G401 (cell line): Measurements from ENCODE around the gene GAA. TPM values are rescaled to one million over a fixed set of nuclear protein-coding genes. Genes with fewer than 3 reads are reported as not detected.
"Not testable (repeated sequence)": the region's sequence is repeated elsewhere in the genome, so short reads cannot be mapped to it uniquely, and the experiment has no call there.

Source experiments
- DNase-seq: peaks from one replicate; pipeline ENCODE4 v3.0.0-alpha.2; 2015; ENCODE audit warnings: low spot score
- in situ Hi-C: cut with HindIII; loops from 2 replicates; pipeline ENCODE4 v1.10.0; 2016; ENCODE audit warnings: low sequenced_read_pairs, mixed read lengths
- total RNA-seq: library from RNA; depleted of rRNA; stranded (reverse); fragments of >200 nt; shearing (Covaris generic); gene quantifications from 2 replicates; pipeline ENCODE4 v1.2.3, GENCODE V29; 2014

The GAA gene
- total RNA-seq, 1 experiment from 2014 or later, result 41.7 TPM

GRCh38 chr17:80082403-80083135, 18.8 kb upstream of the GAA start:
- in situ Hi-C loops, result no loop called here
- DNase-seq, result peak; percentile 68

DNA sequence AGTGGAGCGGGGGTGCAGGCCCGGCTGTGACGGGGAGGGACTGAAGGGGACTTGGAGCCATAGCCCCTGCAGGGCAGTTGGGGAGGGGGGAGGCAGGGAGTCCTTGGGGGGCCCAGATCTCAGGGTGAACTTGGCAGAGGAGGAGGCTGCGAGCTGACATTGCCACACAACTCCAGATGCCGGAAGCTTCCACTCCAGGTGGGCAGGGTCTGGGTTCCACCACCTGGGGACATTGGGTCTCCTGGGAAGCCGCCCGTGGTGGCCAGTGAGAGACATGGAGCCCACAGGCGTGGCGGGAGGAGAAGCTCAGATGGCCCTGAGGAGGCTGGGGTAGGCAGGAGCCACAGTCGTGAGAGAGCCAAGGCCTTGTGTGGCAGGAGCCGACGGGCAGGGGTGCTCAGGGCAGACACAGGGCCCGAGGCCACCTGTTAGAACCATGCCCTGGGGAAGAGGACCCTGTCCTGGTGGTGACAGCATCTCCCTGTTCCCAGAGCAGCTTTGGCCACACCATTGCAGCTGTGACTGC, 18.2 kb upstream of the GAA start:
- no peak for DNase-seq
- in situ Hi-C loops, result no loop called here

GRCh38 chr17:80084773-80085172, 16.6 kb upstream of the GAA start:
- DNase-seq, result no peak
- in situ Hi-C loops, result no loop called here

DNA sequence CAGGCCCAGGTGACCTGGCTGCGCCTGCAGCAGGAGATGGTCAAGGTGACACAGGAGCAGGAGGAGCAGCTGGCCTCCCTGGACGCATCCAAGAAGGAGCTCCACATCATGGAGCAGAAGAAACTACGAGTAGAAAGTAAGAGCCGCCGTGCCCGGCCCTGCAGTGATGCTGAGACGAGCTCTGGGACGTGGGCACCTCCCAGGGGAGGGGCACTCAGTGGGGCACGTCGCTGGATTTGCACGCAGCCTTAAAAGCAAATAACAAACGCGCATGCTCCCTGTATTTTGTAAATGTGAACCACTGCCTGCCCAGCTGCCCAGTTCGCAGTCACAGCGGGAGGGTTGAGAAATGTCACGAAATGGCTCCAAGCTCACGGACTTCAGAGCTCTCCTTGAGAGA, 15.3 kb upstream of the GAA start:
- in situ Hi-C loops, result no loop called here
- DNase-seq, result no peak

GRCh38 chr17:80086616-80087015, 14.8 kb upstream of the GAA start:
- in situ Hi-C loops, result no loop called here
- DNase-seq, result no peak

DNA sequence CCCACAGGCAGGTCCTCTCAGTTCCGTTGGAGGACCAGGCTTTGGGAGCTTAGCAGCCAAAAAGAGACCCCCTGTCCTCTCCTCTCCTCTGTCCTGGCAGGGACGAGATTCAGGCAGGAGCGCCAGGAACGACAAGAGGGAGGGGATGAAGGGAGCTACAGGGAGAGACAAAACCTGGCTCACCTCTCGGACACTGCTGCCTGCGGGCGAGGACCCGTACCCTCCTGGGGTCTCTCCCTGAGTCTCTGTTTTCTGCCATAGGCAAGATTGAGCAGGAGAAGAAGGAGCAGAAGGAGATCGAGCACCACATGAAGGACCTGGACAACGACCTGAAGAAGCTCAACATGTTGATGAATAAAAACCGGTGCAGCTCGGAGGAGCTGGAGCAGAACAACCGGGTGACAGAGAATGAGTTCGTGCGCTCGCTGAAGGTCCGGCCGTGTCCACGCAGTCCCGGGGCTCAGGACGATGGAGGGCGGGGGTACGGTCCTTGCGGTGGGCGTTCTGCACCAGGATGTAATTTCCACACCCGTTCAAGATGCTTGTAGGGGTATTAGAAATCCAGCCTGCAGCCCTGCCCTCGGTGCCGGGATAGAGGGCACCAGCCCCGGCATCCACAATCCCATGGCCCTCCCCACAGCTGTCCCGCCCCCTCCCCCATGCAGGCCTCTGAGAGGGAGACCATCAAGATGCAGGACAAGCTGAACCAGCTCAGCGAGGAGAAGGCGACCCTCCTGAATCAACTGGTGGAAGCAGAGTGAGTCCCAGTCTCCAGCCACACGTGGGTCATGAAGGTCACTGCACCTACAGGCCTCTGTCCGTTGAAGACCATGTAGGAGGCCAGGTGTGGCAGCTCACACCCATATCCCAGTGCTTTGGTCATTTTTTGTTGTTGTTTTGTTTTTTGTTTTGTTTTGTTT, 13.8 kb upstream of the GAA start:
- no peak for DNase-seq
- in situ Hi-C loops, result no loop called here

DNA sequence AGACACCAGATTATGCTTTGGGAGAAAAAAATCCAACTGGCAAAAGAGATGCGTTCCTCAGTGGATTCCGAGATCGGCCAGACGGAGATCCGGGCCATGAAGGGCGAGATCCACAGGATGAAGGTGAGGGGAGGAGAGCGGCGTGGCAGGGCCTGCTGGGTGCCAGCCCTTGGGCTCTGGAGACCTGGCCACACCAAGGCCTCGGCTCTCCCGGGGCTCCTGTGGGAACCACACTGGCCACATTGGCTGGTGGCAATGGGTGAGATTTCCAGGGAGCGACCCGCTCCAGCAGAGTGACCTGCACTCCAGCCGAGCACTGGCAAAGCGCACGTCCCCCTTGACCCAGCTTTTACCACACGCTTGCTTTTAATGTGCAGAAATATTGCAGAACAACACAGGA, 11.6 kb upstream of the GAA start:
- in situ Hi-C loops, result no loop called here
- DNase-seq, result no peak

- in situ Hi-C loops, DNase-seq: not testable (repeated sequence)
Measured at GRCh38 chr17:80090164-80090563, 11.2 kb upstream of the GAA start.

GRCh38 chr17:80091376-80091775, 10.0 kb upstream of the GAA start:
- in situ Hi-C loops, result no loop called here
- no peak for DNase-seq

- no peak for DNase-seq
- in situ Hi-C loops, result no loop called here
Measured at GRCh38 chr17:80092959-80093358, 8.4 kb upstream of the GAA start.

GRCh38 chr17:80095038-80095843, 6.1 kb upstream of the GAA start:
- in situ Hi-C loops, result no loop called here
- no peak for DNase-seq

DNA sequence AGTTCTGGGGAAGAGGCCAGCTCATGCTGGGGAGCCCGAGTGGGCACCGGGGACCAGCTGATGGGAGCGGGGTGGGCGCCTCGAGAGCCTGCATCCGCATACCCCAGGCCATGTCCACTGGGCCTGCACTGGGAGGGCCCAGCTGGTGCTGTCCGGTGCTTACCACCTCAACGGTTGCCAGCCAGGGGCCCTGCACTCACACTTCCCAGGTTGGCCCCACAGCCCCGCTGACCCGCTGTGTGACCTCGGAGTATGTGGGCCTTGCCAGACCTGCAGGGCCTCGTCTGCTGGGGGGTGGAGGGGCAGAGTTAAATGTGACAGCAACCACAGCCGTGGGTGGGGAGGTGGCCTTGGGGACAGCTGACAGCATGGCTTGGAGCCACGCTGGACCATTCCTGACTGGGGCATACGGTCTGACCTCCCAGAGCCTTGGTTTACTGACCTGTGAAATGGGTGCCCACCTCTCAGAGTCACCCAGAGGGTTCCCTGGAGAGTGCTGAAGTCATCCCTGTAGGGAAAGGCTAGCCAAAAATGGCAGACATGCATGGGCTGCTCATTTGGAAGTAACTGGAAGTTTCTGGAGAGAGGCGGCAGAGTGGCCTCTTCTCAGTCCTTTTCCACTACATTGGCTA, 5.4 kb upstream of the GAA start:
- no peak for DNase-seq
- in situ Hi-C loops, result no loop called here

DNA sequence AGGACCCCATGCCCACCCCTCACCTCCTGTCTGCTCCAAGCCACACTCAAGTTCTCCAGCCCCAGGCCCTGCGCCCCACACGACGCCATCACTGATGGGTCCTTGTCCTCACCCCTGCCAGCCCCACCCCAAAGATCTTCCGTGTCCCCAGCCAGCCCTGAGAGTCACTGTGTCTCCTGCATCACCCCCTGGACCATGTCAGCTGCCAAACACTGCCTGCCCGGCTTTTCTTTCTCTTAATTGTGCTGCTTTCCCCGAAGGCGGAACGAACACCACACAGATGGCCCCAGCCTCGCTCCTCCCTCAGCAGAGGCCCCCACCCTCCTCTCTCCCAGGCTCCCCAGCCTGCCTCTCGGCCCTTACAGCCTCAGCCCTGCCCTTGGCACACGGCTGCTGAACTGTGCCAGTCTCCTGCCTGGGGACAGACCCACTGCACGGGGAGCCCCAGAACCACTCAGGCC, 4.8 kb upstream of the GAA start:
- in situ Hi-C loops, result no loop called here
- DNase-seq, result no peak

DNA sequence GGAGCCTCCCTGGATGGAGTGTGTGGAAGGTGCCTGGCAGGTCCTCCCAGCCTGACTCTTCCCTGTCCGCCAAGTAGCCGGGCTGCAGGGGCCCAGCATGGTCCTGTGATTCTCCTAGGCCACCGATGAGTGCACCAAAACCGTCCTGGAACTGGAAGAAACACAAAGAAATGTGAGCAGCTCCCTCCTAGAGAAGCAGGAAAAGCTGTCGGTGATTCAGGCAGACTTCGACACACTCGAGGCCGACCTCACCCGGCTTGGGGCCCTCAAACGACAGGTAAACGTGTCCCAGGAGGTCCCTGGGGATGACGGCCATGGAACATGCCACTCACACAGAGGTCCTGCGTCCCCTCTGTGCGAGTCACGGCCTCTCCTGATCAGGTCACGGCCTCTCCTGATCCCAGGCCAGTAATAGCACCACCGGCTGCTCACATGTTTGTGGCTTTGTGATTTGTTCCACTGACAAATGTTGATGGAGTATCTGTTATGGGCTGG, 4.2 kb upstream of the GAA start:
- no peak for DNase-seq
- in situ Hi-C loops, result no loop called here

GRCh38 chr17:80097844-80098691, 3.3 kb upstream of the GAA start:
- in situ Hi-C loops, result no loop called here
- DNase-seq, result no peak

- in situ Hi-C loops, result no loop called here
- no peak for DNase-seq
Measured at GRCh38 chr17:80099291-80100034, 1.9 kb upstream of the GAA start.

DNA sequence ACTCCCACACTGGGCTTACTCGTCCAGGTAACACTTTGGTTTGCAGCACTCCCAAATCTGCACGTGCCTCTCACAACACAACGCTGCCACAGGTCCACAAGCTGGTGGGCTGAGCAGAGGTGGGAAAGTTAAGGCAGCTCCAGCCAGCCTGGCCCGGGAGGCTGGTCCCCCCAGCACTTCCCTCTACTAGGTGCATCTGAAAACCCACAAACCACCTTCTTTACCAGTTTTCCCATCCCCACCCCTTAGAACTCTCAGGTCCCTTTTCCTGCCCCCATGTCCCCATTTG, 1.4 kb upstream of the GAA start:
- in situ Hi-C loops, result no loop called here
- no peak for DNase-seq
